Effector memory CD8-positive, alpha-beta T cell (primary cell): ENCODE data around the gene CBFB.

Experiments used
- ATAC-seq: fragments of 150-1000 bp; cut with Tn5 transposase; replicated peaks from 2 replicates; pipeline ENCODE4 v1.10.0; 2021; ENCODE audit warnings: mild to moderate bottlenecking, moderate library complexity
- DNase-seq, 3 experiments: peaks; one replicate each; pipeline ENCODE4 v3.0.0; 2021
- H3K27ac Mint-ChIP-seq, 2 donors: one replicate each; pipeline ENCODE4 v1.8.0; 2022; ENCODE audit warnings: mild to moderate bottlenecking in 2 of 2, mixed read lengths in 2 of 2, moderate library complexity in 2 of 2
- H3K27me3 Mint-ChIP-seq, 2 donors: one replicate each; pipeline ENCODE4 v1.8.0; 2022; ENCODE audit warnings: mixed read lengths in 2 of 2
- H3K36me3 Mint-ChIP-seq: one replicate; pipeline ENCODE4 v1.8.0; 2022; ENCODE audit warnings: mild to moderate bottlenecking, moderate library complexity, mixed read lengths; ENCODE audit not compliant: insufficient read depth
- H3K4me1 Mint-ChIP-seq, 2 donors: one replicate each; pipeline ENCODE4 v1.8.0; 2022; ENCODE audit warnings: low read depth in 2 of 2, mixed read lengths in 2 of 2
- H3K4me3 Mint-ChIP-seq, 2 donors: one replicate each; pipeline ENCODE4 v1.8.0; 2022; ENCODE audit warnings: mild to moderate bottlenecking in 2 of 2, mixed read lengths in 2 of 2, moderate library complexity in 2 of 2
- H3K9me3 Mint-ChIP-seq, 2 donors: one replicate each; pipeline ENCODE4 v1.8.0; 2022; ENCODE audit warnings: mixed read lengths in 2 of 2

The CBFB gene

DNA sequence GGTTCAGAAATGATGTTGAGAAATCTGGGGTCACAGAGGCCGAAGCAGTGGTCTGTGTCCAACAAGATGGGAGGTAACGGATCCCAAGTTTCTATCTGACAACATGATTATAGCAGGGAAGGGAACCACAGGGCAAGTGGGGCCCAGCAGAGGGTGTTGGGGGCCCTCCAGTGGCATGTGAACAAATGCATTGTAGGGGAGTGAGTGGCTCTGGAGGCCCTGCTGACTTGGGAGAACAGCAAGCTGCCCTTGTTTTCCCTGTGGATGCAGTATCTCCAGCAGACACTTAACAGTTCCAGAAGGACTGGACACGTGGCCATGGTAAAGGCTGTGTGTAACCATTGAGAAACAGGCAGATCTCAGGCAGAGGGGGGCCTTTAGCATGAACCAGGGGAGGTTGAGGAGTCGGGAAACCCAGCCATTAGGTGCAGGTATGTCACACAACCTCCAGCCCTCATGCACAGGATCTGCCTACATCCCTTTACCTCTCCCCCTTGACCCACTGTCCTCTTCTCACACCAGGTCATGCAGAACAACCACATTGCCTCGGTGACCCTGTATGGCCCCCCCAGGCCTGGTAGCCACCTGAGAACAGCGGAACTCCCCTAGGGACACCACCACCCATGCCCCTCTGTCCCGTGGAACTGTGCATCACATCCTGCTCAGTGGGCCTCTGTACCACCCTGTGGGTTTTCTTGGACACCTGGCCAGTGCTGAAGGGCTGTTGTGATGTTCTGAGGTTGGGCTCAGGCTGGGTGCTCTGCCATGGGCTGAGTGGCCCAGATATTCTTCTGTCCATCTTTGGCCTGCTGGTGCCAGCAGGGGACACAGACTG is 117.8 kb downstream of the CBFB start:
- Mint-ChIP-seq H3K4me1 (peaks cover 8 to 11% of the 10 kb centered on the region in 2 donors), H3K27me3 (no peaks in the 10 kb centered on the region), H3K9me3 (no peaks in the 10 kb centered on the region), H3K4me3 (no peak overlapping the region), H3K36me3 (peaks cover 22% of the 10 kb centered on the region), H3K27ac (no peak overlapping the region)
- DNase-seq (no peak), ATAC-seq (no peak)

DNA sequence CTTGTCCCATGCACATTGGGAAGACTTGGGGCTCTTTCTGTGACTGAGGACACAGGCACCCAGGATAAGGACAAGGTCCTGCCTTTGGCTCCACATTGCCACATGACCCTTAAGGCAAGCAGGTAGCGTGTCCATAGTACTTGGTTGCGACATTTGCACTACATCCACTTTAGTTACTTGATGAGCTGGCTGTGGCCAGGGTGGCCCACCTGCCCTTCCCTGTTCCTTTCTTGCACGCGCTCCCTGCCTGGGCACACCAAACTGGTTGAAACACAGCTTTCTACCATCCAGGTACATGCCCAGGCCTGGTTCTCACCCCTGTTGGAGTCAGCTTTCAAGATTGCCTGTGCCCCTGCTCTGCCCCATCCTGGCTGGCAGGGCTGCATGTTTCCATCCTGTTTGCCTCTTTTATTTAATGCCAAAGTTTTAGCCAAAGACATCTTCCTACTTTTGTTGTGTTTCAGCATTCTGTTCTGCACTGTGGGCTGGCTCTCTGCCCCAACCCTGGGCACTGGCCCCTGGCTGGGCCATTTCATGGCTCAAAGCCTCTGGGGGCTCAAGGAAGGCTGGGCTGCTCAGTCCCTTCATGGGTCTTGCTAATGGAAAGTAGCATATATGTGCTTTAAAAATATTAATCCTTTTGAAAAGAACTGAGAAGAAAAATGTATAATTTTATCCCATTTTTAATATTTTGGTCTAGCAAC is 118.6 kb downstream of the CBFB start:
- peaks cover 8 to 13% of the 10 kb centered on the region in 2 donors for H3K4me1 Mint-ChIP-seq
- DNase-seq (no peak), ATAC-seq (no peak)
- H3K27ac Mint-ChIP-seq = peak overlapping the region in 1 of 2 donors; percentile 6
- no peak overlapping the region for H3K4me3 Mint-ChIP-seq
- H3K27me3 Mint-ChIP-seq = no peaks in the 10 kb centered on the region
- no peaks in the 10 kb centered on the region for H3K9me3 Mint-ChIP-seq
- H3K36me3 Mint-ChIP-seq = peaks cover 22% of the 10 kb centered on the region

DNA sequence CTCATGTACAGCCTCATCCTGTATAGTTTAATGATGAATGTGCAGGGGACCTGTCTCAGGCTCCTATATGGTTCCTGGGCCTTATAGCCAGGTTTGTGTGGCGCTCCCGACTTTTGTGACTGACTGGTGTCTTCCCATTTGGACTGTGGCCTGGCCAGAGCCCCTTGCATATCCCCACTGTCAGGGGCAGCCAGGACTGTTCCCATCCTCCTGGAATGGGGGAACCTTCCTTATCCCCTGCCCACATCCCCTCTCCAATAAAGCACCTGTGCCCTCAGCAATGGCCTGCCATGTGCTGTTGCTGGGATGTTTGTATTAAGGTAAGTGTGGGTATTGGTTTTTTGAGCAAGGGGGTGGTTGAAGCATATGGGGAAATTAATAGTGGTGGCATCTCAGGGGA is 119.3 kb downstream of the CBFB start:
- ATAC-seq (no peak), DNase-seq (no peak)
- H3K4me1 Mint-ChIP-seq = peaks cover 15 to 17% of the 10 kb centered on the region in 2 donors
- H3K4me3 Mint-ChIP-seq = peak overlapping the region in 1 of 2 donors; percentile 68
- no peaks in the 10 kb centered on the region for H3K27me3 Mint-ChIP-seq
- H3K27ac Mint-ChIP-seq = peak overlapping the region in 1 of 2 donors; percentile 65
- peaks cover 22% of the 10 kb centered on the region for H3K36me3 Mint-ChIP-seq
- H3K9me3 Mint-ChIP-seq = no peaks in the 10 kb centered on the region

DNA sequence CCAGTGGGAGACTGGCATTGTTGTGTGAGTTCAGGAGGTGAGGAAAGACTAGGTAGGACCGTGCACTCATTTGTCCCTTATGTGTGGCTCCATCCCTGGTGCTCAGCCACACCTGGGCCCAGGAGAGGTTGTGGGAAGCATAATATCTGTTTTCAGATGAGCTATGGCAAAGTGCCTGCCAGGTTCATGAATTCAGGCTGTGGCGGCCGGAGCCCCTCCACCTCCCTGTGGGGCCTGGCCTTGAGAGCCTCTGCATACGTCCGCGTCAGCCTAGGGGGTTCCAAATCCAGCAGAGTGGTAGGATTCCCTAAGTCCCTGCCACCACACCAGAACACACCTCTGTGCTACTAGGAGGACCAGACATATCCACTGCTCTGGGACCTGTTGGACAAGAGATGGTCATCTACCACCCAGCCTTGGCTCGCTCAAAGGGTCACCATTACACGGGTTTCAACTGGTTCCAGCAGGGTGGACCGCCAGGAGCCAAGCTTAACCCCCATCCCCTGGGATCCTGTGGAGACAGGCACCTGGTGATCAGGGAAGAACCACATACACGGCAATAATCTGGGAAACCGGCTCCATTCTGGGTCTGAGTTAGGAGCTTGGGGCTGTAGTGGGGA is 119.8 kb downstream of the CBFB start:
- Mint-ChIP-seq H3K9me3 (no peaks in the 10 kb centered on the region), H3K27ac (peak overlapping the region in 1 of 2 donors; percentile 65), H3K4me3 (peak overlapping the region; percentile 56 to 68), H3K4me1 (peaks cover 19 to 20% of the 10 kb centered on the region in 2 donors), H3K36me3 (peaks cover 19% of the 10 kb centered on the region), H3K27me3 (no peaks in the 10 kb centered on the region)
- ATAC-seq = no peak
- no peak for DNase-seq

DNA sequence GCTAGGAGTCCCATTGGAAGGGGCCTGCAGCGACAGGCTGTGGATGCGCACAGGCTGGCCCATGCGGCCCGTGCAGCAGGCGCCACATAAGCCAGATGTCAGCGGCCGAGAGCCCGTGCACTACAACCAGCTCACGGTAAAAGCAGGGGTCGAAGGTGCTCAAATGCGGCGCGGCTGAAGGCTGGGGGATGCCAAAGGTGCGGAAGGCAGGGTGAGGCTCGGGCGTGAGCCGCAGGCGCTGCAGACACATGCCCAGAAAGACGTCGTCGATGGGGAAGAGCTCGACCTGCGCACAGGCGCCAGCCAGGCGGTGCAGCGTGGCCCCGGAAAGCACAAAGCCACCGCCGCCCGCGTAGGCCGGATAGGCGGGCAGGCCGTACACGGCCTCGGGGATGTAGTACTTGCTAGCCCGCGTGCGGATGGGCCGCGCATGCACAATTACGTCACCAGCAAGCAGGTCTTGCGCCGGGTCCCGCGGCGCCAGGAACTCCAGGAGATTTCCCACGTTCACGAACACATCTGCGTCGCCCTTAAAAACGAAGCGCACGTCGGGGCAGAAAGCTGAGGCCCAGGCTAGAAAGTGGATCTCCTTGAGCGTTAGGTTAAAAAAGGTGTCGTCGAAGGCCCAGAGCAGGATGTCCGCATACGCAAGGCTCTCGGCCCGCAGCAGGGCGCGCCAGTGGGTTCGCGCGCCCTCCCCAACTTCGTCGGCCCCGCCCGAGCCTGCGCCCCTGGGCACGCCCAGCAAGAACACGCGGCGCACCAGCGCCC is 120.5 kb downstream of the CBFB start:
- DNase-seq = no peak
- Mint-ChIP-seq H3K9me3 (no peaks in the 10 kb centered on the region), H3K27me3 (no peaks in the 10 kb centered on the region), H3K4me1 (peaks cover 22 to 23% of the 10 kb centered on the region in 2 donors), H3K36me3 (peaks cover 21% of the 10 kb centered on the region), H3K4me3 (peak overlapping the region; percentile 56 to 68), H3K27ac (no peak overlapping the region)
- peak; percentile 43 for ATAC-seq

DNA sequence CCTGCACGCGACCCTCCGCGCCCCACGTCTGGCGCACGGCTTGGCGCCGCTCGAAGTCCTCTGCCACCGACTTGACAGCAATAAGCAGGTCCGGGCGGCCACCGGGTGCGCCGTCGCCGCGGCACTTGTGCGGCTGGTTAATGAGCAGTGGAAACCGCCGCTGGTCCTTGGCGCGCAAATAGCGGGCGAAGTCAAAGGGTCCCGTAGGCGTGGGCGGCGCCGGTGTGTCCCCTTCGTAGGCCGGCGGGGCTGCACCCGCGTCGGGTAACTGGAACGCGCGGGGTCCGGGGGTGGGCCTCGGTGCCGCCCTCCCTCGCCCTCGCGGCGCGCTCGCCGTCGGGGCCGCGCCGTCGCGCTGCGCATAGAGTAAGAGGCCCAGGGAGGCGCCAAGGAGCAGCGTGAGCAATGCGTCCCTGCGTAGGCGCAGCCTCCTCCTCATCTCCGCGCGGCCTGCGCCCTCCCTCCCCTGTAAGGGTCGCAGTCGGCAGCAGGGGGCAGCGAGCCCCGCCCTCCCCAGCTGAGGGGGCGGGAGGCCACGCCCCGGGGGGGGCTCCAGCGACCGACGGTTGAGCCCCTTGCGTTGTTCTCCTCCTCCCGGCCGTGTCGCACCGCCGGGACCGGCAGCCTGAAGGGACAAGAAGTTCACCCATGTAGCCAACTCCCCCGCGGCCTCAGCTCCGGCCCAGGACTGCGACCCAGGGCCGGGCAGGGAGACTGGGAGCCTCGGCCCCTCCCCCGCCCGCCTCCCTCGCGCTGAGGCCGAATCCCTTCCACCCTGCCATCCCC is 121.3 kb downstream of the CBFB start:
- Mint-ChIP-seq H3K4me3 (peak overlapping the region; percentile 81 to 82), H3K4me1 (peaks cover 23 to 24% of the 10 kb centered on the region in 2 donors), H3K27ac (no peak overlapping the region), H3K27me3 (no peaks in the 10 kb centered on the region), H3K9me3 (no peaks in the 10 kb centered on the region), H3K36me3 (peaks cover 17% of the 10 kb centered on the region)
- ATAC-seq (peak; percentile 72), DNase-seq (peak in 1 of 3 experiments; percentile 24)
